H1 (cell line): ENCODE measurements around the gene NAALADL1. TPM values are rescaled to one million over a fixed set of nuclear protein-coding genes. Genes with fewer than 3 reads are reported as not detected.

Experiments used
- CTCF ChIA-PET: fragments of 300-600 bp; sonication (Branson Sonifier 250); formaldehyde crosslinking; loops from one replicate; lab custom pipeline; 2021; ENCODE audit not compliant: partially characterized antibody; lab: Charles Lee
- POLR2A ChIA-PET: fragments of 300-600 bp; sonication (Branson Sonifier 250); formaldehyde crosslinking; loops from one replicate; lab custom pipeline; 2021; ENCODE audit warnings: inconsistent platforms; ENCODE audit not compliant: partially characterized antibody; lab: Charles Lee
- DNase-seq, 2 experiments: peaks; one replicate each; pipeline versions ENCODE4 v3.0.0 to v3.0.0-alpha.2; 2010 to 2022; ENCODE audit warnings: low spot score in 2 of 2, low read depth in 1 of 2, mixed read lengths in 1 of 2
- FAIRE-seq: peaks from 2 replicates; lab custom pipeline; 2011; peaks lifted over from hg19 to GRCh38; lab: Jason Lieb, UNC
- H2AFZ ChIP-seq: 2 replicates; pipeline ENCODE4 v1.8.1; 2012; ENCODE audit warnings: low read length, inconsistent platforms
- H2AK5ac ChIP-seq: 2 replicates; pipeline ENCODE4 v1.6.1; 2013; ENCODE audit warnings: low read depth, low read length
- H2BK120ac ChIP-seq: replicated peaks from 2 replicates; pipeline ENCODE3; 2013; ENCODE audit warnings: low read depth, low read length, inconsistent platforms
- H2BK12ac ChIP-seq: 2 replicates; pipeline ENCODE4 v1.6.1; 2013; ENCODE audit warnings: low read depth, low read length
- H2BK15ac ChIP-seq: 2 replicates; pipeline ENCODE4 v1.6.1; 2013; ENCODE audit warnings: low read length
- H2BK20ac ChIP-seq: 2 replicates; pipeline ENCODE4 v1.6.1; 2013; ENCODE audit warnings: low read length
- H2BK5ac ChIP-seq: 2 replicates; pipeline ENCODE4 v1.6.1; 2013; ENCODE audit warnings: low read depth, low read length
- H3K14ac ChIP-seq: 2 replicates; pipeline ENCODE4 v1.6.1; 2013; ENCODE audit warnings: inconsistent platforms; ENCODE audit not compliant: insufficient read length
- H3K18ac ChIP-seq: 2 replicates; pipeline ENCODE4 v1.6.1; 2013; ENCODE audit warnings: low read length; ENCODE audit errors: extremely low read depth
- H3K23ac ChIP-seq: 2 replicates; pipeline ENCODE4 v1.6.1; 2013; ENCODE audit warnings: inconsistent platforms; ENCODE audit not compliant: insufficient read length
- H3K23me2 ChIP-seq: 2 replicates; pipeline ENCODE4 v1.6.1; 2013; ENCODE audit warnings: low read depth, low read length
- H3K27ac ChIP-seq: 2 replicates; pipeline ENCODE4 v1.6.1; 2011; ENCODE audit warnings: low read depth, low read length, inconsistent platforms
- H3K27me3 ChIP-seq, 4 experiments: replicated peaks in 1 of 4; 1 replicate in 1 of 4; 2 replicates in 3 of 4; pipeline versions ENCODE4 v1.6.1 to v1.8.1; 2011 to 2013; ENCODE audit warnings: low read length in 3 of 4, mild to moderate bottlenecking in 3 of 4, inconsistent platforms in 2 of 4, mixed read lengths in 2 of 4, moderate library complexity in 1 of 4; ENCODE audit not compliant: control insufficient read depth in 3 of 4, insufficient read depth in 3 of 4; ENCODE audit errors: extremely low read depth in 1 of 4
- H3K36me3 ChIP-seq, 4 experiments: 2 replicates each; pipeline versions ENCODE4 v1.6.1 to v1.8.1; 2011 to 2013; ENCODE audit warnings: mild to moderate bottlenecking in 4 of 4, low read length in 3 of 4, moderate library complexity in 2 of 4, control low read depth in 1 of 4, inconsistent platforms in 1 of 4; ENCODE audit not compliant: insufficient read depth in 4 of 4, control insufficient read depth in 2 of 4
- H3K4ac ChIP-seq: replicated peaks from 2 replicates; pipeline ENCODE3; 2013; ENCODE audit warnings: low read length, low read depth, mixed read lengths, inconsistent platforms; ENCODE audit not compliant: insufficient read length
- H3K4me1 ChIP-seq, 4 experiments: replicated peaks in 1 of 4; 1 replicate in 1 of 4; 2 replicates in 3 of 4; pipeline versions ENCODE4 v1.6.1 to v1.8.1; 2011 to 2013; ENCODE audit warnings: low read length in 3 of 4, inconsistent platforms in 2 of 4, mixed read lengths in 1 of 4; ENCODE audit not compliant: insufficient read depth in 4 of 4, control insufficient read depth in 3 of 4
- H3K4me2 ChIP-seq, 2 experiments: 2 replicates each; pipeline versions ENCODE4 v1.6.1 to v1.8.1; 2011 to 2013; ENCODE audit warnings: low read depth in 2 of 2, low read length in 2 of 2, control low read depth in 1 of 2, inconsistent platforms in 1 of 2, mild to moderate bottlenecking in 1 of 2; ENCODE audit not compliant: insufficient read depth in 1 of 2
- H3K4me3 ChIP-seq, 4 experiments: fragments of 200-600, 300-600 bp in 1 of 4; sonication (generic), shearing (Covaris generic), sonication (Bioruptor Twin) in 1 of 4; 2 replicates each; pipeline versions ENCODE4 v1.5.1 to v1.8.1; 2011 to 2016; ENCODE audit warnings: low read length in 4 of 4, low read depth in 3 of 4, control low read depth in 2 of 4, inconsistent platforms in 2 of 4, mild to moderate bottlenecking in 2 of 4, mixed read lengths in 1 of 4, moderate library complexity in 1 of 4; ENCODE audit not compliant: insufficient read depth in 2 of 4; ENCODE audit errors: extremely low read depth in 1 of 4
- H3K56ac ChIP-seq: replicated peaks from 2 replicates; pipeline ENCODE3; 2013; ENCODE audit warnings: low read depth, mild to moderate bottlenecking, mixed read lengths, low read length, inconsistent platforms; ENCODE audit not compliant: insufficient read length
- H3K79me1 ChIP-seq: 2 replicates; pipeline ENCODE4 v1.6.1; 2013; ENCODE audit warnings: low read depth, low read length, control low read depth
- H3K79me2 ChIP-seq, 2 experiments: 2 replicates each; pipeline versions ENCODE4 v1.6.1 to v1.8.1; 2012 to 2013; ENCODE audit warnings: low read length in 2 of 2, mild to moderate bottlenecking in 2 of 2, inconsistent platforms in 1 of 2; ENCODE audit not compliant: insufficient read depth in 2 of 2, control insufficient read depth in 1 of 2
- H3K9ac ChIP-seq, 4 experiments: replicated peaks in 1 of 4; 1 replicate in 1 of 4; 2 replicates in 3 of 4; pipeline versions ENCODE4 v1.6.1 to v1.8.1; 2011 to 2013; ENCODE audit warnings: low read depth in 3 of 4, low read length in 3 of 4, control low read depth in 2 of 4, mild to moderate bottlenecking in 2 of 4, moderate library complexity in 2 of 4, inconsistent platforms in 1 of 4; ENCODE audit errors: extremely low read depth in 1 of 4
- H3K9me3 ChIP-seq, 2 experiments: 2 replicates each; pipeline versions ENCODE4 v1.6.1 to v1.8.1; 2012 to 2013; ENCODE audit warnings: mild to moderate bottlenecking in 2 of 2, moderate library complexity in 2 of 2, control low read depth in 1 of 2, inconsistent platforms in 1 of 2, low read depth in 1 of 2, low read length in 1 of 2, mixed read lengths in 1 of 2; ENCODE audit not compliant: insufficient read depth in 2 of 2
- H4K20me1 ChIP-seq, 2 experiments: replicated peaks in 1 of 2; 2 replicates each; pipeline versions ENCODE3 to v1.8.1; 2011 to 2013; ENCODE audit warnings: inconsistent platforms in 2 of 2, low read length in 2 of 2, mild to moderate bottlenecking in 1 of 2; ENCODE audit not compliant: insufficient read depth in 2 of 2, control insufficient read depth in 1 of 2
- H4K5ac ChIP-seq: 2 replicates; pipeline ENCODE4 v1.6.1; 2013; ENCODE audit warnings: low read length, low read depth, mixed read lengths, inconsistent platforms; ENCODE audit not compliant: insufficient read length
- H4K8ac ChIP-seq: 2 replicates; pipeline ENCODE4 v1.8.0; 2013; ENCODE audit warnings: mild to moderate bottlenecking, moderate library complexity, low read length, inconsistent platforms; ENCODE audit not compliant: insufficient read depth; ENCODE audit errors: extremely low read depth
- H4K91ac ChIP-seq: replicated peaks from 2 replicates; pipeline ENCODE3; 2013; ENCODE audit warnings: low read length, mixed read lengths, inconsistent platforms; ENCODE audit not compliant: insufficient read length
- CTBP2 ChIP-seq: IDR thresholded peaks from 2 replicates; pipeline ENCODE4 v1.7.0; 2011; ENCODE audit warnings: borderline replicate concordance, mild to moderate bottlenecking, moderate library complexity, mixed read lengths, low read length; ENCODE audit not compliant: insufficient read depth, insufficient read length
- WGBS, 2 experiments: shearing (Covaris generic) in 1 of 2; methylation state at CpG; one replicate each; pipeline versions ENCODE4 v1.1.6 to v1.1.7; 2013 to 2015; ENCODE audit warnings: low lambda C conversion rate in 2 of 2, mixed read lengths in 2 of 2, inconsistent platforms in 1 of 2, low coverage in 1 of 2, missing lambda C conversion rate in 1 of 2; ENCODE audit not compliant: insufficient replicate concordance in 2 of 2, insufficient coverage in 1 of 2, insufficient read length in 1 of 2; ENCODE audit errors: extremely low coverage in 1 of 2, missing lambda C conversion rate in 1 of 2; 5-methylcytosine and 5-hydroxymethylcytosine counted together
- polyA plus RNA-seq, 7 experiments: library from polyadenylated mRNA; depleted of rRNA in 3 of 7; stranded (reverse) in 5 of 7; unstranded in 2 of 7; fragments of >200 nt in 5 of 7; fragments of 200-250 nt in 2 of 7; gene quantifications; 1 replicate in 5 of 7; 2 replicates in 1 of 7; 4 replicates in 1 of 7; pipeline versions ENCODE4 v1.2.1 to v1.2.3, GENCODE V29; 2011 to 2013; ENCODE audit warnings: missing spikeins in 2 of 7, mixed read lengths in 2 of 7
- total RNA-seq: library from RNA; stranded (reverse); fragmentation: NEBNext Ultra II Directional; extraction: Animal tissue kit (Norgen Biotek cat#: 25700); gene quantifications from 2 replicates; pipeline ENCODE4 v1.2.1, GENCODE V29; 2021

NAALADL1 gene
- total and polyA plus RNA-seq, 2 of the 8 experiments (the other 6 are each of a cell fraction or from before 2014, with no cell fraction given): 7.5 to 9.9 TPM

- Histone ChIP-seq H3K23ac (no peak overlapping the region), H2AFZ (no peak overlapping the region), H2BK15ac (no peak overlapping the region), H3K4me2 (no peak overlapping the region), H4K8ac (no peak overlapping the region), H3K9me3 (no peaks in the 10 kb centered on the region), H4K20me1 (no peaks in the 10 kb centered on the region), H2BK120ac (no peak overlapping the region), H2BK5ac (no peak overlapping the region), H3K79me1 (peaks cover 13% of the 10 kb centered on the region; the same call in 1 of the 2 replicates), H3K18ac (no peak overlapping the region), H4K91ac (no peak overlapping the region), H3K23me2 (peaks cover under 1% of the 10 kb centered on the region), H3K9ac (no peak overlapping the region), H4K5ac (no peak overlapping the region), H3K36me3 (peaks cover 2 to 14% (median 11%) of the 10 kb centered on the region in 4 experiments; a peak in 6 of 8 replicates), H2BK12ac (no peak overlapping the region), H3K14ac (no peak overlapping the region), H3K4ac (no peak overlapping the region), H2BK20ac (no peak overlapping the region), H3K4me1 (peaks cover 0 to 3% (median 1%) of the 10 kb centered on the region in 4 experiments; a peak in 4 of 7 replicates), H3K56ac (no peak overlapping the region), H3K4me3 (no peak overlapping the region), H3K79me2 (peaks cover 0 to 4% of the 10 kb centered on the region in 2 experiments; a peak in 1 of 4 replicates), H3K27ac (no peak overlapping the region), H2AK5ac (no peak overlapping the region), H3K27me3 (no peaks in the 10 kb centered on the region)
- ChIA-PET POLR2A (interaction anchor here (1.1 to 16.8 kb wide), 6 partner anchors 8 to 47 kb away, joined by 3 to 230 read pairs (median 28); partner anchors contain the start of genes CDCA5, FAU, MRPL49 and TM7SF2), CTCF (interaction anchor here (1.2 to 2.2 kb wide), 6 partner anchors 12 to 91 kb away, joined by 3 to 9 read pairs (median 4); partner anchors contain the start of gene TM7SF2)
- WGBS, 2 experiments: 85% methylated on average over 4 of the region's 4 CpGs; no CpG with 5 or more reads in 1 of the 2 experiments
- FAIRE-seq (no peak), DNase-seq (no peak)
- no peak for TF ChIP-seq CTBP2
Measured at GRCh38 chr11:65089621-65090020, 31.3 kb upstream of the NAALADL1 start.
